GM12872 (cell line): ENCODE results near the gene PHAX.

Experiments used
- CTCF ChIP-seq: IDR thresholded peaks from 3 replicates; pipeline ENCODE4 v1.5.1; 2011; ENCODE audit warnings: low read depth, mild to moderate bottlenecking, low read length, moderate library complexity; ENCODE audit not compliant: insufficient read depth

PHAX gene

GRCh38 chr5:126613941-126614592 lies 13.3 kb downstream of the PHAX start:
- TF ChIP-seq CTCF, result no peak

- peak; percentile 54; the same call in 2 of the 3 replicates for TF ChIP-seq CTCF
These were observed 14.5 kb downstream of the PHAX start for GRCh38 chr5:126615286-126615685.

GRCh38 chr5:126619781-126620180 lies 19.0 kb downstream of the PHAX start:
- no peak for TF ChIP-seq CTCF

GRCh38 chr5:126624534-126624933 lies 23.8 kb downstream of the PHAX start:
- no peak for TF ChIP-seq CTCF

- no peak for TF ChIP-seq CTCF
These were observed 27.4 kb downstream of the PHAX start for GRCh38 chr5:126628102-126628501.

- TF ChIP-seq CTCF, result no peak
These were observed 31.2 kb downstream of the PHAX start for GRCh38 chr5:126631920-126632319.

- no peak for TF ChIP-seq CTCF
These were observed 32.8 kb downstream of the PHAX start for GRCh38 chr5:126633552-126633951.
